ENCODE data around the gene BTBD6.

Gene BTBD6

GRCh38 chr14:105299654-105300541 is 51.6 kb downstream of the BTBD6 start:
- DNase-seq, result peak; percentile 13

Measured in fibroblast of skin of abdomen (primary cell).